ENCODE results near the gene CAMK2G.

The CAMK2G gene

DNA sequence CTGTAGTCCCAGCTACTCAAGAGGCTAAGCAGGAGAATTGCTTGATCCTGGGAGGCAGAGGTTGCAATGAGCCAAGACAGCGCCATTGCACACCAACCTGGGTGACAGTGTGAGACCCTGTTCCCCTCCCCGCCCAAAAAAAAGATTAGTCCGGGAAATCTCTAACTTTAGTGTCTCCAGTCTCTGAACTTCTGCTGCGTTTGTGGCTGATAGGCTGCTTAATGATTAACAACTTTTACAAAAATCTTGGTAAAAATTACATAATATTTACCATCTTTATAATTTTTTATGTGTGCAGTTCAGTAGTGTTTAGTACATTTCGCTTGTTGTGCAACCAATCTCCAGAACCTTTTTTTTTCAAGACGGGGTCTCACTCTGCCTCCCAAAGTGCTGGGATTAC, 26.9 kb upstream of the CAMK2G start:
- TF ChIP-seq, protein P1, sequence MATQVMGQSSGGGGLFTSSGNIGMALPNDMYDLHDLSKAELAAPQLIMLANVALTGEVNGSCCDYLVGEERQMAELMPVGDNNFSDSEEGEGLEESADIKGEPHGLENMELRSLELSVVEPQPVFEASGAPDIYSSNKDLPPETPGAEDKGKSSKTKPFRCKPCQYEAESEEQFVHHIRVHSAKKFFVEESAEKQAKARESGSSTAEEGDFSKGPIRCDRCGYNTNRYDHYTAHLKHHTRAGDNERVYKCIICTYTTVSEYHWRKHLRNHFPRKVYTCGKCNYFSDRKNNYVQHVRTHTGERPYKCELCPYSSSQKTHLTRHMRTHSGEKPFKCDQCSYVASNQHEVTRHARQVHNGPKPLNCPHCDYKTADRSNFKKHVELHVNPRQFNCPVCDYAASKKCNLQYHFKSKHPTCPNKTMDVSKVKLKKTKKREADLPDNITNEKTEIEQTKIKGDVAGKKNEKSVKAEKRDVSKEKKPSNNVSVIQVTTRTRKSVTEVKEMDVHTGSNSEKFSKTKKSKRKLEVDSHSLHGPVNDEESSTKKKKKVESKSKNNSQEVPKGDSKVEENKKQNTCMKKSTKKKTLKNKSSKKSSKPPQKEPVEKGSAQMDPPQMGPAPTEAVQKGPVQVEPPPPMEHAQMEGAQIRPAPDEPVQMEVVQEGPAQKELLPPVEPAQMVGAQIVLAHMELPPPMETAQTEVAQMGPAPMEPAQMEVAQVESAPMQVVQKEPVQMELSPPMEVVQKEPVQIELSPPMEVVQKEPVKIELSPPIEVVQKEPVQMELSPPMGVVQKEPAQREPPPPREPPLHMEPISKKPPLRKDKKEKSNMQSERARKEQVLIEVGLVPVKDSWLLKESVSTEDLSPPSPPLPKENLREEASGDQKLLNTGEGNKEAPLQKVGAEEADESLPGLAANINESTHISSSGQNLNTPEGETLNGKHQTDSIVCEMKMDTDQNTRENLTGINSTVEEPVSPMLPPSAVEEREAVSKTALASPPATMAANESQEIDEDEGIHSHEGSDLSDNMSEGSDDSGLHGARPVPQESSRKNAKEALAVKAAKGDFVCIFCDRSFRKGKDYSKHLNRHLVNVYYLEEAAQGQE (IDR thresholded peaks at IDR 0.05; ENCODE audit: low read depth): no peak
- no peak for TF ChIP-seq RAD21 (IDR thresholded peaks at IDR 0.05; ENCODE audit: low read depth)
- TF ChIP-seq EP300 (IDR thresholded peaks at IDR 0.05; ENCODE audit: borderline replicate concordance): no peak

DNA sequence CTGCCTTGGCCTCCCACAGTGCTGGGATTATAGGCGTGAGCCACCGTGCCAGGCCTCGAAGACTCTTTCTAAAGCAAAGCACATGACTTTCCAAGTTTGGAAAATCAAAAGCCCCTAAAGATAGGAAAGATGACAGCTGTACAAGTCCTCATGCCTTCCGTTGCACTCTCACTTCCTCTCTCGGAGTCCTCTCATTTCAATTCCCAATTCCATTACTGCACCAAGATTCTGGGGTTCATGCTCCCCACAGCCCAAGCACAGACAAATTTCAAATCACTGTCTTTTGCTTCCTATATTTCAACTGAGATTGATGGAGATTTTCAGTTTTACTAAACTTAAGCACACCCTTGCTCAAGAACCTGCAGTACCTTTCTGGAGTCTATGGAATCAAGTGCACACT, 25.7 kb upstream of the CAMK2G start:
- TF ChIP-seq EP300 (IDR thresholded peaks at IDR 0.05; ENCODE audit: borderline replicate concordance) (no peak), CEBPB (IDR thresholded peaks at IDR 0.05) (no peak), CREB1 (IDR thresholded peaks at IDR 0.05; ENCODE audit: low read depth) (no peak), RAD21 (IDR thresholded peaks at IDR 0.05; ENCODE audit: low read depth) (no peak), TAF1 (IDR thresholded peaks at IDR 0.05; ENCODE audit: low read depth) (no peak), ZBTB7A (IDR thresholded peaks at IDR 0.05; ENCODE audit: low read depth) (no peak), EGR1 (IDR thresholded peaks at IDR 0.05) (no peak)
- TF ChIP-seq, protein P2, sequence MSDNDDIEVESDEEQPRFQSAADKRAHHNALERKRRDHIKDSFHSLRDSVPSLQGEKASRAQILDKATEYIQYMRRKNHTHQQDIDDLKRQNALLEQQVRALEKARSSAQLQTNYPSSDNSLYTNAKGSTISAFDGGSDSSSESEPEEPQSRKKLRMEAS (IDR thresholded peaks at IDR 0.05): no peak

DNA sequence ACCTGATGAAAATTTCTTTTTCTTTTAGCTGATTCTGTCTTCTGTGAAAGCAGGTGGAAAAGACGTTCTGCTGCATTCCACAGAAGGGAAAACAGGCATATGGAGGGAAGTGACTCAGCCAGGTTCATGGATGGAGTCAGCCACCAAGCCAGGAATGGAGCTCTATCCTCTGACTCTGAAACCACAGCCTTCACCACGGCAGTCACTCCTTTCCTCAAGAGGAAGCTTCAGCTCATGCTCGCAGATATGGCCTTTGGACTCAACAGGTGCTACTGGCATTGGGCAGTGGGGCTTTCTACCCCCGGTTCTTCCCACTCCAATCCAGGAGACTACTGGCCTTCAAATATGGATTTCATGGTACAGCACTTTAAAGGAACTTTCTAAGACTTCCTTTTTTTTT, 25.1 kb upstream of the CAMK2G start:
- TF ChIP-seq CREB1 (IDR thresholded peaks at IDR 0.05; ENCODE audit: low read depth) (no peak), NFIC (IDR thresholded peaks at IDR 0.05) (no peak), TAF1 (IDR thresholded peaks at IDR 0.05; ENCODE audit: low read depth) (0 out of 2 replicates have a peak, but pooled peaks have one; percentile 1), EP300 (IDR thresholded peaks at IDR 0.05; ENCODE audit: borderline replicate concordance) (peak; percentile 22; the same call in 1 of the 2 replicates), CEBPB (IDR thresholded peaks at IDR 0.05) (no peak), TEAD4 (IDR thresholded peaks at IDR 0.05) (peak; percentile 68), TCF12 (IDR thresholded peaks at IDR 0.05; ENCODE audit: low read depth) (peak; percentile 68; the same call in 1 of the 2 replicates)
- TF ChIP-seq, protein P2 (IDR thresholded peaks at IDR 0.05): peak; percentile 31; the same call in 1 of the 2 replicates

DNA sequence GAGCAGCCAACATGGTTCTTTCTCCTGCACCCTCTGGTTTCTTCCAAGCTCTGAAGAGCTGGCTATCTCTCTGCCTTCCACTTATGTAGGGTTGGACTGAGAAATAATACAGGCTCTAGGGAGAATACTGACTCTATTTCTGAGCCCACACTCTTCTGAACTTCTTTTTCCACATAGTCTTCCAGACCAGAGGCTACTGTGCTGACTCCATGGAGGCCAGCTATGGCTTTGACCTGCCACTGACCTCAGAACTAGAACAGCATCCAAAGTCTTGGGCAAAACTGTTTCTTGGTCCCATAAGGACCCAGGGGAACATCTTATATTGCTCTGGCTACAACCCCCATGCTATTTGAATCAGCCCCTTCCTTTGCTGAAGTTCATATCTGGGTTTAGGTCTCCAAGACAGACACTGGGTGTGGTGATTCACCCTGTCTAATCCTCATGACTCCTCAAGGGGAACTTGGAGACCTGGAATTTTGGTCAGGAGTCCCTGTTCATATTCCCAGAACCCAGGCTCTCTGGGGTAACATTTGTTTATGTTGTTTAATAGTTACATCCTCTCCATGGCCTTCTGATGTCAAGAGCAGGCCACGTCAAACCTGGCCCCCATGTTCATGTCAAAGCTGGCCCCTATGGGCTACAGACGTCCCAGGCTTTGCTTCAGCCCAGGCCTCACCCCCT, 24.5 kb upstream of the CAMK2G start:
- TF ChIP-seq YY1 (IDR thresholded peaks at IDR 0.05; ENCODE audit: low read depth) (no peak), TAF1 (IDR thresholded peaks at IDR 0.05; ENCODE audit: low read depth) (0 out of 2 replicates have a peak, but pooled peaks have one; percentile 24)

DNA sequence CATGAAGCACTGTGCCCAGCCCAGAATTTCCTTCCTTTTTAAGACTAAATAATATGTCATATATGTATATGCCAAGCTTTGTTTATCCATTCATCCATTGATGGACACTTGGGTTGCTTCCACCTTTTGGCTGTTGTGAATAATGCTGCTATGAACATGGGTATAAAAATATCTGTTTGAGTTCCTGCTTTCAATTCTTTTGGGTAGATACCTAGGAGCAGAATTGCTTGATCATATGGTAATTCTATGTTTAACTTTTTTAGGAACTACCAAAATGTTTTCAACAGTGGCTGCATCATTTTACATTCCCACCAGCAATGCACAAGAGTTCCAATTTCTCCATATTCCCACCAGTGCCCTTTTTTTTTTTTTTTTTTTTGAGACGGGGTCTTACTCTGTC, 23.3 kb upstream of the CAMK2G start:
- TF ChIP-seq ZBTB7A (IDR thresholded peaks at IDR 0.05; ENCODE audit: low read depth) (no peak), TEAD4 (IDR thresholded peaks at IDR 0.05) (no peak), NFIC (IDR thresholded peaks at IDR 0.05) (no peak), EGR1 (IDR thresholded peaks at IDR 0.05) (no peak), YY1 (IDR thresholded peaks at IDR 0.05; ENCODE audit: low read depth) (no peak), RAD21 (IDR thresholded peaks at IDR 0.05; ENCODE audit: low read depth) (no peak)
- TF ChIP-seq, protein P3, sequence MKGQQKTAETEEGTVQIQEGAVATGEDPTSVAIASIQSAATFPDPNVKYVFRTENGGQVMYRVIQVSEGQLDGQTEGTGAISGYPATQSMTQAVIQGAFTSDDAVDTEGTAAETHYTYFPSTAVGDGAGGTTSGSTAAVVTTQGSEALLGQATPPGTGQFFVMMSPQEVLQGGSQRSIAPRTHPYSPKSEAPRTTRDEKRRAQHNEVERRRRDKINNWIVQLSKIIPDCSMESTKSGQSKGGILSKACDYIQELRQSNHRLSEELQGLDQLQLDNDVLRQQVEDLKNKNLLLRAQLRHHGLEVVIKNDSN (IDR thresholded peaks at IDR 0.05): no peak
- TF ChIP-seq, protein P2 (IDR thresholded peaks at IDR 0.05): no peak

DNA sequence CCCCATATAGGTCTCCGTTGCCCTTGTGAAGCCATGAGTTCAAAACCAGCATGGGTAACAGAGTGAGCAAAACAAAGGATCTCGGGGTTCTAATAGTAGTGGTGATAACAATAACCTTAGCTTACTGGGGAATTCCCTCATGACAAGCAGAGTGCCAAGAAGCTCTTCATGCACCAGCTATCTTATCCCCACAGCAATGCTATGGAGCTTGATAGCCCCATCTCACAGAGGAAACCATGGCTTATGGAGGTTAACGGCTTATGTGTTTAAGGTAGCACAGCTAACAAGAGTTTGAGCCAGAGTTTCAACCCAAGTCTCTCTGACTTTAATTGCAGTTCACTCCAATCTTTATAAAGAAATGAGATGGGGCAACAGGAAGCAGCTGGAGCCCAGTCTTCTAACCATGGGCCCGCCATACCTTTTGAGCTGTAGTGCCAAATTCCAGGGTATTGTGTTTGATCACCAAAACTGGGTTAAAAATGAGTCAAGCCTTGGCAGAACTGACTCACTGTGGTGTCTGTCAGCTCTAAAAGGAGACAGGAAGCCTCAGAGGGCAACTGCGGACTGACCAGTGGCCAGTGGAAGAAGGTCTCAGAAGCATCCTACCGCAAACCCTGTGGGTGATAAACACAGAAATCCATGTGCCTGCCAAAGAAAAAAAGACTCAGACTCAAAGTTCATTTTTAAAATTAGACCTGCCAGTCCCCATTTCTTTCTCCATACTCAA, 20.1 kb upstream of the CAMK2G start:
- TF ChIP-seq, protein P2 (IDR thresholded peaks at IDR 0.05): no peak
- TF ChIP-seq TEAD4 (IDR thresholded peaks at IDR 0.05): peak; percentile 50
- TF ChIP-seq RAD21 (IDR thresholded peaks at IDR 0.05; ENCODE audit: low read depth): no peak
- TF ChIP-seq EP300 (IDR thresholded peaks at IDR 0.05; ENCODE audit: borderline replicate concordance): peak; percentile 39; the same call in 1 of the 2 replicates
- peak; percentile 65 for TF ChIP-seq TCF12 (IDR thresholded peaks at IDR 0.05; ENCODE audit: low read depth)
- TF ChIP-seq NFIC (IDR thresholded peaks at IDR 0.05): peak; percentile 60

DNA sequence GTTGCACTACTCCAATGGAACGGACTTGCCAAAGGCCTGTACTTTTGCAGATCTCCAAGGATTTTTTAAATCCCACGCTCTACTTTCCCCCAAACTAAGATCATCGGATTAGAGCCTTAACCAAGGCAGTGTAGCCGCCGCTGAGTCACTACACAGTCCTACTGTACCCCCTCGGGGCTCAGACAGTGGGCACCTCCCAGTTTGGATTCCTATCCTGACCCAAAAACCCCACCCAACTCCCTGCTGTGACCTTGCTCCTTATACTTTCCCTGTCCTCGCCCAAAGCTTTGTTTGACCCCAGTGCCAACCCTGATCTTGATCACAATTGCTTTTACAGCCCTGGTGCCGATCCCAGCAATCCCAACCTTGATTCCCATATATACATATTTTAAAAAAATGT, 19.1 kb upstream of the CAMK2G start:
- no peak for TF ChIP-seq ZBTB7A (IDR thresholded peaks at IDR 0.05; ENCODE audit: low read depth)
- no peak for TF ChIP-seq NFIC (IDR thresholded peaks at IDR 0.05)
- TF ChIP-seq CEBPB (IDR thresholded peaks at IDR 0.05): no peak
- TF ChIP-seq, protein P1 (IDR thresholded peaks at IDR 0.05; ENCODE audit: low read depth): no peak
- no peak for TF ChIP-seq EGR1 (IDR thresholded peaks at IDR 0.05)
- TF ChIP-seq, protein P2 (IDR thresholded peaks at IDR 0.05): no peak
- TF ChIP-seq TEAD4 (IDR thresholded peaks at IDR 0.05): no peak
- no peak for TF ChIP-seq RAD21 (IDR thresholded peaks at IDR 0.05; ENCODE audit: low read depth)
- no peak for TF ChIP-seq YY1 (IDR thresholded peaks at IDR 0.05; ENCODE audit: low read depth)
- no peak for TF ChIP-seq CREB1 (IDR thresholded peaks at IDR 0.05; ENCODE audit: low read depth)
